ENCODE data around the gene NAP1L4.

DNA sequence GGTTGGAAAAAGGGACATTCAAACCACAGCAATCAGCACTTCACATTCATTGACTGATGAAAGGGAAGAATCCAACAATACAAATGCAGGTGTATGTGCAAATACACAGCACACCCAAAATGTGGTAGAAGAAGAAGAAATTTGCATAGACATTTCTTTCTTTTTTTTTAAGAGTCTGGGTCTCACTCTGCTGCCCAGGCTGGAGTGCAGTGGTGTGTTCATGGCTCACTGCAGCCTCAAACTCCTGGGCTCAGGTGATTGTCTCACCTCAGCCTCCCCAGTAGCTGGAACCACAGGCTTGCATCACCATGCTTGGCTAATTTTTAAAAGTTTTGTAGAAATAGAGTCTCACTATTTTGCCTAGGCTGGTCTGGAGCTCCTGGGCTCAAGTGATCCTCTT lies 43.2 kb upstream of the NAP1L4 start:
- no peak for TF ChIP-seq EZH2phosphoT487 (IDR thresholded peaks at IDR 0.05; ENCODE audit: insufficient read depth, low read depth)
- no peak for TF ChIP-seq EZH2 (IDR thresholded peaks at IDR 0.05; ENCODE audit: insufficient read depth, poor library complexity, severe bottlenecking)
